Vagina (tissue), 2 donors: Measurements from ENCODE around the gene SERPINE3. TPM values are rescaled to one million over a fixed set of nuclear protein-coding genes. Genes with fewer than 3 reads are reported as not detected.

Experiments used
- DNase-seq, 2 donors: peaks; one replicate each; pipeline ENCODE4 v3.0.0-alpha.2; 2017; ENCODE audit errors: extremely low spot score in 2 of 2
- H3K27ac ChIP-seq: fragments of 200-600 bp; sonication (generic); one replicate; pipeline ENCODE4 v1.5.1; 2019
- H3K27me3 ChIP-seq: fragments of 200-600 bp; sonication (generic); one replicate; pipeline ENCODE4 v1.5.1; 2019
- H3K36me3 ChIP-seq, 2 donors: fragments of 200-600 bp; sonication (generic); one replicate each; pipeline ENCODE4 v1.5.1; 2017 to 2019
- H3K4me1 ChIP-seq: fragments of 200-600 bp; sonication (generic); one replicate; pipeline ENCODE4 v1.5.1; 2019
- H3K4me3 ChIP-seq, 2 donors: fragments of 200-600 bp; sonication (generic); 1 replicate in 1 of 2; 2 replicates in 1 of 2; pipeline ENCODE4 v1.5.1; 2016 to 2019
- H3K9me3 ChIP-seq: fragments of 200-600 bp; sonication (generic); one replicate; pipeline ENCODE4 v1.5.1; 2019
- CTCF ChIP-seq, 3 experiments: fragments of 450-650 bp in 2 of 3; fragments of 200-600 bp in 1 of 3; sonication (generic) in 1 of 3; IDR thresholded peaks; one replicate each; pipeline ENCODE4 v1.5.1; 2017 to 2019; ENCODE audit warnings: antibody characterized with exemption in 3 of 3, mild to moderate bottlenecking in 2 of 3, moderate library complexity in 2 of 3
- POLR2A ChIP-seq, 2 donors: fragments of 450-650 bp; IDR thresholded peaks; one replicate each; pipeline ENCODE4 v1.6.1; 2017; ENCODE audit warnings: antibody characterized with exemption in 2 of 2, mild to moderate bottlenecking in 2 of 2, moderate library complexity in 2 of 2
- POLR2AphosphoS5 ChIP-seq, 2 donors: sonication (generic); formaldehyde crosslinking; IDR thresholded peaks; one replicate each; pipeline ENCODE4 v1.9.0; 2017; ENCODE audit warnings: antibody characterized with exemption in 2 of 2, mild to moderate bottlenecking in 2 of 2, low read depth in 1 of 2; ENCODE audit not compliant: insufficient read depth in 1 of 2
- intact Hi-C: fragments of 100-400 bp; cut with DNase I; formaldehyde crosslinking; loops from one replicate; pipeline ENCODE4 v1.15.1; 2023
- total RNA-seq: library from RNA; depleted of rRNA; stranded (reverse); fragments of >200 nt; gene quantifications from one replicate; pipeline ENCODE4 v1.2.3, GENCODE V29; 2016

The SERPINE3 gene
- total RNA-seq, 1 donor from 2014 or later: not detected

GRCh38 chr13:51363625-51364024 lies 24.1 kb downstream of the SERPINE3 start:
- TF ChIP-seq POLR2A (IDR thresholded peaks at IDR 0.05): no peak
- no peak for TF ChIP-seq POLR2AphosphoS5 (IDR thresholded peaks at IDR 0.05; ENCODE audit: insufficient read depth in 1 of 2, low read depth in 1 of 2)
- no peak for TF ChIP-seq CTCF (IDR thresholded peaks at IDR 0.05)
- intact Hi-C loops: no loop called here
- Histone ChIP-seq H3K27ac (no peak overlapping the region), H3K4me3 (no peak overlapping the region), H3K9me3 (no peaks in the 10 kb centered on the region), H3K4me1 (no peaks in the 10 kb centered on the region), H3K27me3 (no peaks in the 10 kb centered on the region), H3K36me3 (peaks cover 0 to 34% of the 10 kb centered on the region in 2 donors)
- DNase-seq: no peak

- Histone ChIP-seq H3K9me3 (no peaks in the 10 kb centered on the region), H3K27ac (no peak overlapping the region)
These were observed 25.0 kb downstream of the SERPINE3 start for GRCh38 chr13:51364404-51365008.

GRCh38 chr13:51370116-51370515 lies 30.6 kb downstream of the SERPINE3 start:
- intact Hi-C loops: no loop called here
- Histone ChIP-seq H3K4me1 (no peaks in the 10 kb centered on the region), H3K9me3 (no peaks in the 10 kb centered on the region), H3K27me3 (no peaks in the 10 kb centered on the region), H3K27ac (no peak overlapping the region), H3K4me3 (no peak overlapping the region), H3K36me3 (peaks cover 0 to 56% of the 10 kb centered on the region in 2 donors)
- DNase-seq: no peak
- TF ChIP-seq POLR2A (IDR thresholded peaks at IDR 0.05) (no peak), CTCF (IDR thresholded peaks at IDR 0.05) (no peak), POLR2AphosphoS5 (IDR thresholded peaks at IDR 0.05; ENCODE audit: insufficient read depth in 1 of 2, low read depth in 1 of 2) (no peak)

More at GRCh38 chr13:51364404-51365008, 25.0 kb downstream of the SERPINE3 start:
- Histone ChIP-seq H3K4me3 (no peak overlapping the region), H3K4me1 (no peaks in the 10 kb centered on the region), H3K27me3 (no peaks in the 10 kb centered on the region), H3K36me3 (peaks cover 0 to 34% of the 10 kb centered on the region in 2 donors)
- intact Hi-C loops: no loop called here
- TF ChIP-seq POLR2AphosphoS5 (IDR thresholded peaks at IDR 0.05; ENCODE audit: insufficient read depth in 1 of 2, low read depth in 1 of 2): no peak
- no peak for TF ChIP-seq CTCF (IDR thresholded peaks at IDR 0.05)
- no peak for TF ChIP-seq POLR2A (IDR thresholded peaks at IDR 0.05)
- no peak for DNase-seq

GRCh38 chr13:51370811-51371210 lies 31.3 kb downstream of the SERPINE3 start:
- Histone ChIP-seq H3K4me1 (no peaks in the 10 kb centered on the region), H3K27me3 (no peaks in the 10 kb centered on the region), H3K27ac (no peak overlapping the region), H3K36me3 (peaks cover 0 to 63% of the 10 kb centered on the region in 2 donors), H3K9me3 (no peaks in the 10 kb centered on the region), H3K4me3 (no peak overlapping the region)
- no peak for TF ChIP-seq POLR2A (IDR thresholded peaks at IDR 0.05)
- no peak for TF ChIP-seq POLR2AphosphoS5 (IDR thresholded peaks at IDR 0.05; ENCODE audit: insufficient read depth in 1 of 2, low read depth in 1 of 2)
- TF ChIP-seq CTCF (IDR thresholded peaks at IDR 0.05): no peak
- intact Hi-C loops: no loop called here
- no peak for DNase-seq

- TF ChIP-seq POLR2A (IDR thresholded peaks at IDR 0.05): no peak
- no peak for TF ChIP-seq POLR2AphosphoS5 (IDR thresholded peaks at IDR 0.05; ENCODE audit: insufficient read depth in 1 of 2, low read depth in 1 of 2)
- no peak for TF ChIP-seq CTCF (IDR thresholded peaks at IDR 0.05)
- Histone ChIP-seq H3K9me3 (no peaks in the 10 kb centered on the region), H3K36me3 (peaks cover 0 to 58% of the 10 kb centered on the region in 2 donors), H3K27me3 (no peaks in the 10 kb centered on the region), H3K4me3 (no peak overlapping the region), H3K27ac (no peak overlapping the region), H3K4me1 (no peaks in the 10 kb centered on the region)
- intact Hi-C loops: no loop called here
- no peak for DNase-seq
These were observed 32.4 kb downstream of the SERPINE3 start for GRCh38 chr13:51371768-51372399.
